IMR-90 (cell line): ENCODE results near the gene CYP4V2.

Experiments
- MAFK ChIP-seq: IDR thresholded peaks from 2 replicates; pipeline ENCODE4 v1.6.1; 2012; ENCODE audit warnings: low read depth, low read length, improper control_type of control experiment
- MXI1 ChIP-seq: IDR thresholded peaks from 2 replicates; pipeline ENCODE4 v1.6.1; 2012; ENCODE audit warnings: low read depth, mild to moderate bottlenecking, low read length, moderate library complexity, borderline replicate concordance
- POLR2A ChIP-seq: IDR thresholded peaks from 2 replicates; pipeline ENCODE4 v1.6.1; 2012; ENCODE audit warnings: mild to moderate bottlenecking, low read depth, low read length
- TF ChIP-seq, protein P1 (sequence below): conservative IDR thresholded peaks from 2 replicates; pipeline ENCODE4 v1.5.1; 2012; ENCODE audit warnings: mild to moderate bottlenecking, low read depth, low read length, improper control_type of control experiment

DNA sequence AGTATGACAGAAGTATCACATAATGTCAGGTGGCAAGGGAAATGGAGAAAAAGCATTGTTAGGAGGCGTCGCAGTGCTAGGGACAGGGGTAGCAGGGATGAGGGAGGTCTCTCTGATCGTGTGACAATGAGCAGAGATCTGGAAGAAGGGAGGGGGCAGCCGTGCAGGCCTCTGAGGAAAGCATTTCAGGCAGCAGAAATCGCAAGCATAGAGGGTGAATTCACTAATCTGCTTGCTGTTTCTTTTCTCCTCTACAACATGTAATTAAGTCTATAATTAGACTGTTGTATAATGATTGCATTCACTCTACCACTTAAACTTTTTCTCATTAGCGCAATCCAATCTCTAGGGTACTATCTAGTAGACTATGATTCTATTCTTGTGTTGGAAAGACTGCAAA, 9.1 kb downstream of the CYP4V2 start:
- TF ChIP-seq MXI1 (no peak), POLR2A (no peak), MAFK (no peak)
- TF ChIP-seq, protein P1, sequence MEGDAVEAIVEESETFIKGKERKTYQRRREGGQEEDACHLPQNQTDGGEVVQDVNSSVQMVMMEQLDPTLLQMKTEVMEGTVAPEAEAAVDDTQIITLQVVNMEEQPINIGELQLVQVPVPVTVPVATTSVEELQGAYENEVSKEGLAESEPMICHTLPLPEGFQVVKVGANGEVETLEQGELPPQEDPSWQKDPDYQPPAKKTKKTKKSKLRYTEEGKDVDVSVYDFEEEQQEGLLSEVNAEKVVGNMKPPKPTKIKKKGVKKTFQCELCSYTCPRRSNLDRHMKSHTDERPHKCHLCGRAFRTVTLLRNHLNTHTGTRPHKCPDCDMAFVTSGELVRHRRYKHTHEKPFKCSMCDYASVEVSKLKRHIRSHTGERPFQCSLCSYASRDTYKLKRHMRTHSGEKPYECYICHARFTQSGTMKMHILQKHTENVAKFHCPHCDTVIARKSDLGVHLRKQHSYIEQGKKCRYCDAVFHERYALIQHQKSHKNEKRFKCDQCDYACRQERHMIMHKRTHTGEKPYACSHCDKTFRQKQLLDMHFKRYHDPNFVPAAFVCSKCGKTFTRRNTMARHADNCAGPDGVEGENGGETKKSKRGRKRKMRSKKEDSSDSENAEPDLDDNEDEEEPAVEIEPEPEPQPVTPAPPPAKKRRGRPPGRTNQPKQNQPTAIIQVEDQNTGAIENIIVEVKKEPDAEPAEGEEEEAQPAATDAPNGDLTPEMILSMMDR = no peak
